OCI-LY7 (cell line): ENCODE data around the gene IMMP2L.

Experiments
- EZH2phosphoT487 ChIP-seq: fragments of 200-600 bp; sonication (generic); IDR thresholded peaks from 2 replicates; pipeline ENCODE4 v1.6.1; 2018; ENCODE audit warnings: low read depth, borderline replicate concordance, mild to moderate bottlenecking, mixed run types, antibody characterized with exemption, low read length, moderate library complexity, mixed read lengths
- TF ChIP-seq, protein P1 (sequence below): fragments of 200-600 bp; sonication (generic); conservative IDR thresholded peaks from 2 replicates; pipeline ENCODE4 v1.5.1; 2014; ENCODE audit warnings: mild to moderate bottlenecking, antibody characterized with exemption, low read length, moderate library complexity, mixed read lengths

DNA sequence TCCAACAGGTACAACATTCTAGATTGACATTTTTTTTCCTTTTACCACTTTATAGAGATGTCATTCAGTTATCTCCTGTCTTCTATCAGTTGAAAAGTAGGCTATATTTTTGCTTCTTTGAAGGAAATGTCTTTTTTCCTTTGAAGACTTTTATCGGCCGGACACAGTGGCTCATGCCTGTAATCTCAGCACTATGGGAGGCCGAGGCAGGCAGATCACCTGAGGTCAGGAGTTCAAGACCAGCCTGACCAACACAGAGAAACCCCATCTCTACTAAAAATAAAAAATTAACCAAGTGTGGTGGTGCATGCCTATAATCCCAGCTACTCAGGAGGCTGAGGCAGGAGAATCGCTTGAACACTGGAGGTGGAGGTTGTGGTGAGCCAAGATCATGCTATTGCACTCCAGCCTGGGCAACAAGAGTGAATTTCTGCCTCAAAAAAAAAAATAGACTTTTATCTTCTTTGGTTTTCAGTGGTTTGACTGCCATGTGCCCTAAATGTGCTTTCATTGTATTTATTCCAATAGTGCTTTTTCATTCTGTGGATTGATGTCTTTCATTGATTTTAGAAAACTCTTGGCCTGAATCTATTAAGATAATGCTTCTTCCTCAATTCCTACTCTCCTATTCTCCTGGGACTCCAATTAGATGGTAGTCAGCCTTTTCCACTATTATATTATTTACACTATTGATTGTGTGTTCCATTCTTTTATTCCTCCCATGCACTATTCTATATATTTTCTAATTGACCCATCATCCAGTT lies 84.6 kb downstream of the IMMP2L start:
- TF ChIP-seq, protein P1, sequence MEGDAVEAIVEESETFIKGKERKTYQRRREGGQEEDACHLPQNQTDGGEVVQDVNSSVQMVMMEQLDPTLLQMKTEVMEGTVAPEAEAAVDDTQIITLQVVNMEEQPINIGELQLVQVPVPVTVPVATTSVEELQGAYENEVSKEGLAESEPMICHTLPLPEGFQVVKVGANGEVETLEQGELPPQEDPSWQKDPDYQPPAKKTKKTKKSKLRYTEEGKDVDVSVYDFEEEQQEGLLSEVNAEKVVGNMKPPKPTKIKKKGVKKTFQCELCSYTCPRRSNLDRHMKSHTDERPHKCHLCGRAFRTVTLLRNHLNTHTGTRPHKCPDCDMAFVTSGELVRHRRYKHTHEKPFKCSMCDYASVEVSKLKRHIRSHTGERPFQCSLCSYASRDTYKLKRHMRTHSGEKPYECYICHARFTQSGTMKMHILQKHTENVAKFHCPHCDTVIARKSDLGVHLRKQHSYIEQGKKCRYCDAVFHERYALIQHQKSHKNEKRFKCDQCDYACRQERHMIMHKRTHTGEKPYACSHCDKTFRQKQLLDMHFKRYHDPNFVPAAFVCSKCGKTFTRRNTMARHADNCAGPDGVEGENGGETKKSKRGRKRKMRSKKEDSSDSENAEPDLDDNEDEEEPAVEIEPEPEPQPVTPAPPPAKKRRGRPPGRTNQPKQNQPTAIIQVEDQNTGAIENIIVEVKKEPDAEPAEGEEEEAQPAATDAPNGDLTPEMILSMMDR, result no peak
- TF ChIP-seq EZH2phosphoT487, result no peak
